Muscle of leg (tissue), 11 donors: ENCODE data around the gene ETV3. TPM values are rescaled to one million over a fixed set of nuclear protein-coding genes. Genes with fewer than 3 reads are reported as not detected.

Source experiments
- DNase-seq: peaks from one replicate; pipeline ENCODE4 v3.0.0; 2013
- H3K27ac ChIP-seq: one replicate; pipeline ENCODE4 v1.5.1; 2013; ENCODE audit warnings: mild to moderate bottlenecking, low read length, control low read depth
- H3K27me3 ChIP-seq: one replicate; pipeline ENCODE4 v1.6.1; 2013; ENCODE audit warnings: low read length; ENCODE audit not compliant: control insufficient read depth, insufficient read depth
- H3K36me3 ChIP-seq: one replicate; pipeline ENCODE4 v1.6.1; 2013; ENCODE audit warnings: low read length; ENCODE audit not compliant: control insufficient read depth, insufficient read depth
- H3K4me1 ChIP-seq: one replicate; pipeline ENCODE4 v1.6.1; 2013; ENCODE audit warnings: low read length; ENCODE audit not compliant: control insufficient read depth, insufficient read depth
- H3K4me3 ChIP-seq: one replicate; pipeline ENCODE4 v1.5.1; 2013; ENCODE audit warnings: low read length, control low read depth
- H3K9me3 ChIP-seq: replicated peaks from 2 replicates; pipeline ENCODE4 v1.6.1; 2013; ENCODE audit warnings: low read depth, low read length; ENCODE audit not compliant: control insufficient read depth
- WGBS: methylation state at CpG from one replicate; pipeline ENCODE4 v1.1.5; 2013; ENCODE audit warnings: missing lambda C conversion rate; ENCODE audit not compliant: insufficient coverage; 5-methylcytosine and 5-hydroxymethylcytosine counted together
- polyA plus RNA-seq, 8 donors: library from polyadenylated mRNA; unstranded; fragments of 120-200 nt; gene quantifications; one replicate each; pipeline versions ENCODE4 v1.2.1 to v1.2.3, GENCODE V29; 2013; ENCODE audit warnings: inconsistent platforms in 1 of 8, low replicate concordance in 1 of 8; ENCODE audit not compliant: insufficient read length in 8 of 8, insufficient read depth in 1 of 8
- total RNA-seq: library from RNA; stranded (reverse); fragments of 120-200 nt; gene quantifications from one replicate; pipeline ENCODE4 v1.2.4, GENCODE V29; 2013

ETV3 gene
- total and polyA plus RNA-seq, 9 donors = 9.8 to 21.2 (median 14.6) TPM

DNA sequence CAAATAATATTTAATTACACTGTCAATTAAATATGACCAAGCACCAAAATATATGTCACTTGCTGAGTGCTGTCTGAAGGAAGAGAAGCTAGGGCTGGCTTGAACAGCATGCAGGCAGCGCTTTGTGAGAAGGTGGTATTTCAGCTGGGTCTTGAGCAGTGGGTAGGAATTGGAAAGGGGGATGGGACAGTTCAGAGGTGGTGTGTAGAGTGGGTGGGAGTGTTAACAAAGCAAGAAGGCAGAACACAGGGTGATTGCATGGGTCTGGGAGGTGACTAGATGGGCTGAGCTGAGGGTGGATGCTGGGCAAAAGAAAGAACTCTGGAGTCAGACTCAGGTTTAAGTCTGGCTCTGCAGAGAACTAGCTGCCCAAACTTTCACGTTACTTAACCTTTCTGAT lies 14.3 kb upstream of the ETV3 start:
- H3K9me3 ChIP-seq = no peaks in the 10 kb centered on the region
- no peaks in the 10 kb centered on the region for H3K36me3 ChIP-seq
- no peak overlapping the region for H3K27ac ChIP-seq
- peaks cover 28% of the 10 kb centered on the region for H3K4me1 ChIP-seq
- WGBS = 90% methylated on average over 1 of the region's 2 CpGs
- DNase-seq = no peak
- H3K27me3 ChIP-seq = no peaks in the 10 kb centered on the region
- no peak overlapping the region for H3K4me3 ChIP-seq

DNA sequence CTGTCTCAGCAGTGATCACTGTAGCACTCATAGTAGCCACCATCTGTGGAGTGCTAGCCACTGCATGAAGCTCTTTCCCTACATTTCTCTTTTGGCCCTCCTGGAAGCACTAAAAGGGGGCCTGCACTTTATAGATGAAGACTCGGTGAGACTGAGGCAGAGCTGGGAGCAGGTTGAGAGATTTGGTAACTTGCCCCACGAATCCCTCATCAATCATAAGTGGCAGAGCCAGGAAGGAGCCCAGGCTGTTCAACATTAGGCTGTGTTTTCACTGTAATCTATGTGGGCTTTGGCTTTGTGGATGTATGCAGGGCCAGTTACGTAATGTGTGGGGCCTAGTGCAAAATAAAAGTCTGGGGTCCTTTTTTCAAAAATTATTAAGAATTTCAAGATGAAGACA lies 13.3 kb upstream of the ETV3 start:
- no peaks in the 10 kb centered on the region for H3K27me3 ChIP-seq
- H3K27ac ChIP-seq = no peak overlapping the region
- H3K36me3 ChIP-seq = no peaks in the 10 kb centered on the region
- WGBS = 88% methylated on average over 1 of the region's 3 CpGs
- H3K4me1 ChIP-seq = peaks cover 27% of the 10 kb centered on the region
- H3K4me3 ChIP-seq = no peak overlapping the region
- H3K9me3 ChIP-seq = no peaks in the 10 kb centered on the region
- no peak for DNase-seq

DNA sequence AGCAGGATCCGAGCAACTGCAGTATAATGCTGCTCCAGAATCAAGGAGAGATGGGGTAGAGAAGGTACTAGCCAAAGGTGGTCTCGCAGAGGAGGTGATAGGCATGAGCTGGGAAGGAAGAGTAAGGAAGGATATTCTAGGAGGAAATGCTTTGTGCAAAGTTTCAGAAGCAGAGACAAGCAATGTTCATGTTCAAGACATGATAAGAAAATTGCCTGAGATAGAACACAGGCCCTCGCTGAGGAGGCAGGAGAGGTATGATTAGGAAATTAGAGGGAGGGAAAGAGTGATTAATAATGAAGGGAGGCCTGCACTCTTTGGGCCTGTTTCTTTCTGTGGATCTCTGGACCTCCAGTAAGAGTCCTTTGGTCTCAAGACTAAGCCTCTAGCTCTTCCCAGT lies 12.9 kb upstream of the ETV3 start:
- WGBS = 85% methylated on average over 3 of the region's 3 CpGs

DNA sequence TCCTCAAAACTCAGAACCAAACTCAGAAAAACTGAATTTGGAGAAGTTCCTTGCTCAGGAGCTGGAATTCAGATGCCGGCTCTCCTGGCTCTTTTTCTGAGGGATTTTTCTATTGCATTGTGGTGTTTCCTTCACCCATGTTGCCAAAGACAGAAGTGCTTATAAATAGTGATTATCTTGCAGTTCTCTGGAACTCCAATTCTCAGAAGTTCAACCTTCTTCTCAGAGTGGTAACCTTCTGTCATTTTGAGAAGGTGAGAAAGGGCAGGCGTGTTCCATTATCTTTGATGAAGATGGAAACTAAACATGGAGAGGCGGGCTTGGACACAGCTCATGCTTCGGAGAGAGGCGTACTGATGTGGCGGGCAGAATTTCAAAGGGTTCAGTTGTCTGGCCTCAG lies 12.4 kb upstream of the ETV3 start:
- H3K36me3 ChIP-seq = no peaks in the 10 kb centered on the region
- no peak for DNase-seq
- no peak overlapping the region for H3K27ac ChIP-seq
- no peaks in the 10 kb centered on the region for H3K9me3 ChIP-seq
- WGBS = 87% methylated on average over 4 of the region's 6 CpGs
- no peak overlapping the region for H3K4me3 ChIP-seq
- no peaks in the 10 kb centered on the region for H3K27me3 ChIP-seq
- peaks cover 19% of the 10 kb centered on the region for H3K4me1 ChIP-seq

More for the DNA sequence above, 12.9 kb upstream of the ETV3 start:
- Histone ChIP-seq H3K9me3 (no peaks in the 10 kb centered on the region), H3K36me3 (no peaks in the 10 kb centered on the region), H3K27ac (no peak overlapping the region), H3K4me1 (peaks cover 23% of the 10 kb centered on the region), H3K4me3 (no peak overlapping the region), H3K27me3 (no peaks in the 10 kb centered on the region)
- DNase-seq = no peak

DNA sequence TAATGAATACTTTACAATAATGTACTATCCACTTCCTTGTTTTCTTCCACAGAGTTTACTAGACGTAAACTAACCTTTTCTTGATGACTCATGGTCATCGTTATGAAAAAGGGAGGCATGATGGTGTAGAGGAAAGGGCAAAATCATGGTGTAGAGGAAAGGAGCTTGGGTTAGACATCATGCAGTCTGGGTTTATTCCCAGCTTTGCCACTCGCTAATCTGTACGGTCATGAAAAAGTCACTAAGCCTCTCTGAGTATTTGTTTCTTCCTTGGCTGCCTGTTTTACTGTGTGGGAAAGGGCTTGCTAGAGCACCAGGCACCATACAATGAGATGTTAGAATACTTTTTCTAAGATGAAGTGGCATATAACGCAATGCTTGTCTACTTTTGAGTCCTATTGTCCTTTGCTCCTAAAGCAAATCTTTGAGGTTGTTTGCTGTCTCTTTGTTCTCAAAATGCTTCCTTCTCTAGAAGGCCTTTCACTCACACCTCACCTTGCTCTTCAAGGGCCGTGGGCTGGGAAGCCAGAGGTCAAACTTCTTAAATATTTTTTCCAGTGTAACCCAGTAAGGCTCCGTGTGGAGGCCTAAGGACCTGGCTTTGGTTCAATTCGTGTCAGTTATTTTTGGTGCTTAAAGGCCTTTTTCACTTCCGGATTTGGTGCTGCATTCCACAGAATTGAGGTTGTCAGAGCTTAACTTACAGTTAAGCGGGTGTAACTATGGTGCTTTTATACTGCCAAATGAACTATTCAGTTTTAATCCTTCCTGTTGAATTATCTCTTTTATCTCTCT lies 9.9 kb upstream of the ETV3 start:
- H3K36me3 ChIP-seq = no peaks in the 10 kb centered on the region
- DNase-seq = peak; percentile 47
- no peak overlapping the region for H3K4me3 ChIP-seq
- H3K4me1 ChIP-seq = no peaks in the 10 kb centered on the region
- H3K27ac ChIP-seq = no peak overlapping the region
- 58% methylated on average over 7 of the region's 10 CpGs for WGBS
- no peaks in the 10 kb centered on the region for H3K27me3 ChIP-seq
- H3K9me3 ChIP-seq = no peaks in the 10 kb centered on the region

DNA sequence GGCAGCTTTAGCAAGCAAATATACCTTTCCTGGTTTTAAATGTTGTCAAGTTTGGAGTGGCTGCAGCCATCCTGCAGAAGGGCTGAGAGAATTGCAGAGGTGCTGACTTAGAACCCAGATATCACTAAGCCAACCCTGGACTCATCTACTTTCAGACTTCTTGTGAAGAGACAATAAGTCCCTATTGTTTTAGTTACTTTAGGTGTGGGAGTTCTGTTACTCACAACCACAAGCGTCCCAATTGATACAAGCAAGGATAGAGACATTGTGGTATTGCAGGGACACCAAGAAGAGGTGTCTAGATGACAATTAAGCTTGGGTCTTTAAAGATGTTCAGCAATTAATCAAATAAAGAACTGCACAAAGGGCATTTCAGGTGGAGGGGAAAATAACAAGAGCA lies 8.8 kb upstream of the ETV3 start:
- H3K9me3 ChIP-seq = no peaks in the 10 kb centered on the region
- no peak overlapping the region for H3K27ac ChIP-seq
- H3K36me3 ChIP-seq = no peaks in the 10 kb centered on the region
- DNase-seq = no peak
- H3K4me3 ChIP-seq = no peak overlapping the region
- no peaks in the 10 kb centered on the region for H3K4me1 ChIP-seq
- H3K27me3 ChIP-seq = no peaks in the 10 kb centered on the region
- WGBS = no CpG with 5 or more reads among the region's 1 CpG

DNA sequence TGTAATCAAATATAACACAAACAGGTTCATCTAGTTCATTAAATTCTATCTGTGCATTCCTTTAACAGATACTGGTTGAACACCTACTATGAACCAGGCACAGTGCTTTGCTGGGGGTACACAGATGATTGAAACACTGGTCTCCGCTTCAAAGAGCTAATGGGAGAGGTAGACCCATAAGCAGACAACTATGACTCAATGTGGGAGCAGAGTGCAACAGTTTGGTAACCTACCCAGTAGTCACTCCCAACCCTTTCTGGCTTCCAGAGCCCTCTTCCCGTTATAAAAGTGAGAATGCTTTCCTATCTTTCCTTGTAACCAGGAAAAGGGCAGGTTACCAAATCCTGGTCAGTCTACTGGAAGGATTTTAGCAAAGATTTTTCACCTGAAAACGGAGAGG lies 8.0 kb upstream of the ETV3 start:
- whole genome bisulfite sequencing = no CpG with 5 or more reads among the region's 3 CpGs
- Histone ChIP-seq H3K36me3 (no peaks in the 10 kb centered on the region), H3K9me3 (no peaks in the 10 kb centered on the region), H3K27me3 (no peaks in the 10 kb centered on the region), H3K4me3 (no peak overlapping the region), H3K4me1 (no peaks in the 10 kb centered on the region), H3K27ac (no peak overlapping the region)
- no peak for DNase-seq

DNA sequence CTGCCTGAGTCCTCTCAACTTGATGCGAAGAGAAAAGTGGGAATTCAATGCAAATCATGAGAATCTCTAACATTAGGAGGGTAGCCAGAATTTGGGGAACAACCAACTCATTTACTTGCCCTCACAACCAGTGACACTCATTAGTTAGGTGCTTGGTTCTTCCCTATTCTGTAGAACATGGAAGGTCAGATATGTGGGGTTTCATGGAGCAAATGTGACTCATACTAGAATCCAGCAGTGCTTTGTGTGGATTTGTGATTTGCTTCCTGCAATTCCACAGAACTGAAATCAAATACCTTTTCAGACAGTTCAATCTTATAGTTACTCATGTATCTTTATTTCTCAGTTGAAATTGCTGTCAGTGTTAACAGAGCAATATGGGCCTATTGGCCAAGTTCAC lies 6.9 kb upstream of the ETV3 start:
- no peaks in the 10 kb centered on the region for H3K4me1 ChIP-seq
- no CpG with 5 or more reads among the region's 1 CpG for WGBS
- no peaks in the 10 kb centered on the region for H3K9me3 ChIP-seq
- no peaks in the 10 kb centered on the region for H3K27me3 ChIP-seq
- no peak overlapping the region for H3K4me3 ChIP-seq
- no peaks in the 10 kb centered on the region for H3K36me3 ChIP-seq
- no peak for DNase-seq
- H3K27ac ChIP-seq = no peak overlapping the region

DNA sequence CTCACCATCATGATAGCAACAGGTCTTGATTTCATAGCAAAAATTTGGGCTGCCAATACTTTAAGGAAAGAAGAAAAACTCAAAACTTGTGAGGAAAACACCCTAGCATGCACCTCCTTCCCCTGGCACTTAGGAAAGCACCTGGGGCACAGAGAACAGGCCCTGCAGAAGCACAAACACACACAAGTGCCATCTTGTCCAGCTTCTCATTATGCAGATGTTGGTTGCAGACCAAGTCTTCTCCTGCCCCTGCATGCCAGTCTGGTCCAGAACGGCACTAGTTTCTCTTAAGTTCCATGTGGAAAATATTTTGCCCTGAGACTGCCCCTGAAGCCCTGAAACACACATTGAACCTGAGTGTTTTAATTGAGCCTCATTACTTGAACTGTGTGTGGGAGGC lies 6.3 kb upstream of the ETV3 start:
- Histone ChIP-seq H3K4me1 (no peaks in the 10 kb centered on the region), H3K9me3 (no peaks in the 10 kb centered on the region), H3K4me3 (no peak overlapping the region), H3K36me3 (no peaks in the 10 kb centered on the region), H3K27ac (no peak overlapping the region), H3K27me3 (no peaks in the 10 kb centered on the region)
- no peak for DNase-seq
- WGBS = no CpG with 5 or more reads among the region's 1 CpG

DNA sequence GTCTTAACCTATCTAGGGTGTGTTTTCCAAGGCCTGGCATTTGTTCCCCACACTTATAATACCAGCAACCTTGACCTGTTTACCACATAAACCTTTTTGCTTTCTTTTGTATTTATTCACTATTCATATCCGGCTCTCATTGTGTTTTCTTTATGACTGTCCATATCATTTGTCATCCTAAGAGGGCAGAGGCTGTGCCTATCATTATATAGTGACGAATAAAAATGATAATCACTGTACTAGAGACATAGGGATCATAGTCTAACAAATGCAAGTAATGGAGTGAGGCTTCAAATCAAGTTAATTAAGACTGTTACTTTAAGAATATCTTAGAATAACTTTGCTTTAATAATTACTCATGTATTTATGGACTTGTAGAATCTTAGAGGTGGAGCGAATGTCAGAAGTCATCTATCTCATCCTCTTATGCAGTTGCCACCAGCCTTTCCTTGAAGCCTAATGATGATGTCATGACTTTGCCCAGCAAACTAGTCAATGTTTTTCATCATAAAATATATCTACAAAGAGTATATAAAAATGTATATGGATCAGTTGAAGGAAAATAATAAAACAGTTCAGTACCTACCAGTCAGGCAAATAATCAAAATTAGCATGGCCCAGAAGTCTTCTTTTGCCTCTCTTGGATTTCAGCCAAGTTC lies 4.7 kb upstream of the ETV3 start:
- no peak for DNase-seq
- WGBS = no CpG with 5 or more reads among the region's 3 CpGs
- Histone ChIP-seq H3K4me1 (peaks cover 5% of the 10 kb centered on the region), H3K27ac (no peak overlapping the region), H3K4me3 (no peak overlapping the region), H3K9me3 (no peaks in the 10 kb centered on the region), H3K36me3 (no peaks in the 10 kb centered on the region), H3K27me3 (no peaks in the 10 kb centered on the region)
